ENCODE measurements around the gene ANKRD13B. TPM values are rescaled to one million over a fixed set of nuclear protein-coding genes. Genes with fewer than 3 reads are reported as not detected.

Gene ANKRD13B
- total RNA-seq, 1 experiment from 2014 or later: 10.4 TPM

DNA sequence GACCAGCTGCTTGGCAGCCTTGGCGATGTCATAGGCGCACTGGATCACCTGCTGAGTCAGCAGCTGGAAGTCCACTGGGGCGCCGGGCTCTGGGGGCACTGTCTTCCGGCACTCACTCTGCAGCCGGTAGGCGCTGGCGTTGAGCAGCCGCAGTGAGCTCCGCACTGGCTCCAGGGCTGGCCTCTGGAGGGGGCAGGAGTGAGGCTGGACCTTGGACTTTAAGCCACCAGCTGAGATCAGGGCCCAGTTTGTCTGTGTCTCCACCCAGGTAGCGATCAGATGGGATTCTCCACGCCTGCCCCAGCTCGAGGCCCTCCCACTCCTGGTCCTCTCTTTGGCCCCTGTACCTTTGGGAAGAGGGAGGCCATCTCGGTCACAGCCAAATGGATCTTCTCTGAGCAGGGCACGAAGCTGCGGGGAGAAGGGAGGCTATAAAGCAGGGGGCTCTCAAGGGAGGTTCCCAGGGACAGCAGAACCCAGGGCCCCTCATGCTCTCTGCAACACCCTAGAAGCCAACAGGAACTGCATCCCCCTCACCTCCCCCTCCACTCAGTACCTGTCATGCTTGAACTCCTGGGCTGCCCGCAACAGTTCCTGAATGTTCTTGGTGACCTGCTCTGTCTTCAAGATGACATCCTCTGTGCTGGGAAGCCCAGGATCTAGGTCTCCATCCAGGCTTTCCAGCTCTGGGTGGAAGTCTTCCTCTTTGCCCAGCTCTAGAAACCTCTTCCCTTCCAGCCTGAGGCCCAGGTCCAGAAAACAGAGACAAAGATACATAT, 18.0 kb upstream of the ANKRD13B start:
- H3K9me3 Mint-ChIP-seq (ENCODE audit: unreplicated experiment): no peaks in the 10 kb centered on the region
- DNase-seq: peak in 1 of 2 experiments; percentile 53

DNA sequence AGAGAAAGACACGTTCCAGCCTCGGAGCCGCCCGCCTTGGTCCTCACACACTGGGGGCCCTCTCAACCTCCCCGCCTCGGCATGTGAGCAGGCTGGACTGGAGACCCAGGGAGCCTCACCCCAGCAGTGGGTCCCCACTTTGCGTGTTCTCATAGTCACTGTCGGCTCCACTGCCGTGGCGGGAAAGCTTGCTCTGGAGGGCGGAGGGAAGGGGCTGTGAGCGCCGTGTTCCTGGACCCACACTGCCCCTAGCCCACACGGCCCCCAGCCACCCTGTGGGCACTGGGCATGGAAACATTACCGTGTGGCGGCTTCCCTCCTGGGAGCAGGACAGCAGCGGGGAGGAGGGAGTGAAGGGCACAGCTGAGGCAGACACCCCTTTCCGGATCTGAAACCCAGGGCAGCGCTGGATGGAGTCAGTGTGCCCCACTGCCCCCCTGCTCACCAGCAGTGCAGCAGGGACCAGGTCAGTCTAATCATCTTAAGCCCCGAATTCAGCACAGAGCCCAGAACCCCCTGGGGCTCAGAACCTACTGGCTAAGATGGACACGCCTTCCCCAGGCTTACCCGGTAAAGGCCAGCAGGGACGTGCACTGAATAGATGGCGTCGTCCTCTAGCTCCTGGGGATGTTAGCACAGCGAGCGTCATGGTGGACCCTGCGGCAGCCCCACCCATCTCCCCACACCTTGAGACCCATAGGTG, 17.3 kb upstream of the ANKRD13B start:
- intact Hi-C loops (cut with micrococcal nuclease; ENCODE audit: unreplicated experiment): loop anchor here (2.0 kb wide), 1 partner anchor 13 kb away; the partner anchor contains the start of gene GIT1
- BruUV-seq (replicated peaks): no TSS peak
- Histone ChIP-seq H3K9me3 (no peaks in the 10 kb centered on the region), H3K4me1 (peaks cover 10% of the 10 kb centered on the region), H3K27me3 (replicated peaks; ENCODE audit: control insufficient read depth, insufficient read depth, low read length) (no peaks in the 10 kb centered on the region), H3K36me3 (ENCODE audit: control insufficient read depth, insufficient read depth, low read length) (peaks cover 1% of the 10 kb centered on the region), H3K4me3 (ENCODE audit: low read depth, low read length) (no peak overlapping the region)
- TF ChIP-seq, protein P1, sequence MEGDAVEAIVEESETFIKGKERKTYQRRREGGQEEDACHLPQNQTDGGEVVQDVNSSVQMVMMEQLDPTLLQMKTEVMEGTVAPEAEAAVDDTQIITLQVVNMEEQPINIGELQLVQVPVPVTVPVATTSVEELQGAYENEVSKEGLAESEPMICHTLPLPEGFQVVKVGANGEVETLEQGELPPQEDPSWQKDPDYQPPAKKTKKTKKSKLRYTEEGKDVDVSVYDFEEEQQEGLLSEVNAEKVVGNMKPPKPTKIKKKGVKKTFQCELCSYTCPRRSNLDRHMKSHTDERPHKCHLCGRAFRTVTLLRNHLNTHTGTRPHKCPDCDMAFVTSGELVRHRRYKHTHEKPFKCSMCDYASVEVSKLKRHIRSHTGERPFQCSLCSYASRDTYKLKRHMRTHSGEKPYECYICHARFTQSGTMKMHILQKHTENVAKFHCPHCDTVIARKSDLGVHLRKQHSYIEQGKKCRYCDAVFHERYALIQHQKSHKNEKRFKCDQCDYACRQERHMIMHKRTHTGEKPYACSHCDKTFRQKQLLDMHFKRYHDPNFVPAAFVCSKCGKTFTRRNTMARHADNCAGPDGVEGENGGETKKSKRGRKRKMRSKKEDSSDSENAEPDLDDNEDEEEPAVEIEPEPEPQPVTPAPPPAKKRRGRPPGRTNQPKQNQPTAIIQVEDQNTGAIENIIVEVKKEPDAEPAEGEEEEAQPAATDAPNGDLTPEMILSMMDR (IDR thresholded peaks at IDR 0.05; ENCODE audit: insufficient read depth in 1 of 2, low read depth in 1 of 2, low read length in 1 of 2, severe bottlenecking in 1 of 2, unreplicated experiment in 1 of 2): no peak
- H3K4me3 Mint-ChIP-seq (ENCODE audit: unreplicated experiment): no peak overlapping the region
- peaks cover 31% of the 10 kb centered on the region for H3K36me3 Mint-ChIP-seq (ENCODE audit: insufficient read depth, unreplicated experiment)
- H3K27ac Mint-ChIP-seq (ENCODE audit: unreplicated experiment): no peak overlapping the region
- H3K4me1 Mint-ChIP-seq (ENCODE audit: low read depth, unreplicated experiment): peaks cover 3% of the 10 kb centered on the region
- ChIA-PET CTCF (interaction anchor here (0.7 to 2.3 kb wide), 4 partner anchors 10 to 17 kb away, joined by 3 to 6 read pairs (median 4); partner anchors contain the start of gene ANKRD13B), POLR2A (no interaction called here)
- H3K27me3 Mint-ChIP-seq (ENCODE audit: insufficient read depth, unreplicated experiment): no peaks in the 10 kb centered on the region
- no peak for DNase-seq
- H3K9me3 Mint-ChIP-seq (ENCODE audit: unreplicated experiment): no peaks in the 10 kb centered on the region

More for the DNA sequence above, 18.0 kb upstream of the ANKRD13B start:
- ChIA-PET POLR2A (interaction anchor here (0.6 kb wide), 1 partner anchor 16 kb away, joined by 3 read pairs; no protein-coding TSS in a partner anchor), CTCF (interaction anchor here (0.9 to 1.9 kb wide), 7 partner anchors 9 to 205 kb away, joined by 3 to 7 read pairs (median 4); no protein-coding TSS in a partner anchor)
- Mint-ChIP-seq H3K27me3 (ENCODE audit: insufficient read depth, unreplicated experiment) (no peaks in the 10 kb centered on the region), H3K4me1 (ENCODE audit: low read depth, unreplicated experiment) (peaks cover 6% of the 10 kb centered on the region), H3K27ac (ENCODE audit: unreplicated experiment) (no peak overlapping the region), H3K36me3 (ENCODE audit: insufficient read depth, unreplicated experiment) (peaks cover 27% of the 10 kb centered on the region), H3K4me3 (ENCODE audit: unreplicated experiment) (no peak overlapping the region)
- TF ChIP-seq, protein P1 (IDR thresholded peaks at IDR 0.05; ENCODE audit: insufficient read depth in 1 of 2, low read depth in 1 of 2, low read length in 1 of 2, severe bottlenecking in 1 of 2, unreplicated experiment in 1 of 2): no peak
- Histone ChIP-seq H3K9me3 (no peaks in the 10 kb centered on the region), H3K36me3 (ENCODE audit: control insufficient read depth, insufficient read depth, low read length) (peaks cover 1% of the 10 kb centered on the region), H3K27me3 (replicated peaks; ENCODE audit: control insufficient read depth, insufficient read depth, low read length) (no peaks in the 10 kb centered on the region), H3K4me1 (peaks cover 10% of the 10 kb centered on the region), H3K4me3 (ENCODE audit: low read depth, low read length) (no peak overlapping the region)
- intact Hi-C loops (cut with micrococcal nuclease; ENCODE audit: unreplicated experiment): loop anchor here (2.0 kb wide), 1 partner anchor 14 kb away; the partner anchor contains the start of gene GIT1
- no TSS peak for BruUV-seq (replicated peaks)

DNA sequence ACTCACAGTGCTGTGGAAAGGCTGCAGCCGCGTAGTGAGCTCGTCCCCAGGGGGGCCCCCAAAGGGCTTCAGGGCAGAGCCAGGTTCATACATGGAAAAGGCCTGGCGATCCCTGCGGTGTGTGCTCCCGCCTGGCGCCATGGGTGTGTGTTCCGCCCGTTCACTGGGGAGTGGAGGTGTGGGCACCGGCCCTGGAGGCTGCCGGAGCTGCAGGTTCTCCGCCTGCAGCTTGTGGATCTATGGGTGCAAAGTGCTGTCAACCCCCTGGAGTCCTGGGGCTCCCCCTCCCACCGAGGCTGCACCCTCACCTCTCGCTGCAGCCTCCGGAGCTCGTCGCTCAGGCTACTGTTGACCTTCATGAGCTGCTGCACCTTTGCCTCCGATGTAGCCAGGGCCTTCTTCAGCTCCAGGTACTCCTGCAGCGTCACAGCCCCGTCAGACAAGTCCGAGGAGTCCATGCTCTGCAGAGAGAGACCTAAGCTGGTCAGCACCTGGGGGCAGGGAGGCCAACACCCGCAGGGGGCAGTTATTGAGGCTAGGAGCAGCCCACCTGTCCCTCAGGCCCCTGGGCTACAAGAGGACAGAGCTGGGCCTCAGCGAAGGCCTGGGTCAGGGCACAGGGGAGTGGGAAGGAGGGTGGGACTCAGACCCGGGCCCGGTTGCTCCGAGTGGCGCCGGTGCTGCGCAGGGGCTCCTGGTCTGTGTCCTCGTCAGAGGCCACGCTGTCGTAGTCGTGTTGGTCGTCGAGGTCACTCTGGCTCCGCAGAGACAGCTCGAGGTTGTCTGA, 16.5 kb upstream of the ANKRD13B start:
- H3K27ac Mint-ChIP-seq (ENCODE audit: unreplicated experiment): no peak overlapping the region
- no peaks in the 10 kb centered on the region for H3K9me3 Mint-ChIP-seq (ENCODE audit: unreplicated experiment)
- POLR2A ChIA-PET: no interaction called here
- H3K27me3 Mint-ChIP-seq (ENCODE audit: insufficient read depth, unreplicated experiment): no peaks in the 10 kb centered on the region
- CTCF ChIA-PET: interaction anchor here (0.7 to 2.3 kb wide), 3 partner anchors 14 to 16 kb away, joined by 3 to 6 read pairs (median 3); partner anchors contain the start of gene ANKRD13B
- H3K36me3 Mint-ChIP-seq (ENCODE audit: insufficient read depth, unreplicated experiment): peaks cover 31% of the 10 kb centered on the region
- H3K4me3 ChIP-seq (ENCODE audit: low read depth, low read length): no peak overlapping the region
- peaks cover 1% of the 10 kb centered on the region for H3K36me3 ChIP-seq (ENCODE audit: control insufficient read depth, insufficient read depth, low read length)
- intact Hi-C loops (cut with micrococcal nuclease; ENCODE audit: unreplicated experiment): no loop called here
- no peak for DNase-seq
- no peaks in the 10 kb centered on the region for H3K27me3 ChIP-seq (replicated peaks; ENCODE audit: control insufficient read depth, insufficient read depth, low read length)
- no peak overlapping the region for H3K4me3 Mint-ChIP-seq (ENCODE audit: unreplicated experiment)
- TF ChIP-seq, protein P1 (IDR thresholded peaks at IDR 0.05; ENCODE audit: insufficient read depth in 1 of 2, low read depth in 1 of 2, low read length in 1 of 2, severe bottlenecking in 1 of 2, unreplicated experiment in 1 of 2): no peak
- no peaks in the 10 kb centered on the region for H3K9me3 ChIP-seq
- BruUV-seq (replicated peaks): TSS peak; percentile 18
- H3K4me1 Mint-ChIP-seq (ENCODE audit: low read depth, unreplicated experiment): no peaks in the 10 kb centered on the region
- peaks cover 10% of the 10 kb centered on the region for H3K4me1 ChIP-seq

Data from Caco-2 (cell line).